GM12875 (cell line): Measurements from ENCODE around the gene GAS5.
A peak's percentile ranks its signal among the peaks of the same experiment; 100 is the strongest.

Experiments used
- H3K4me3 ChIP-seq: one replicate; pipeline ENCODE4 v1.5.1; 2011; ENCODE audit warnings: low read depth, low read length, control low read depth
- CTCF ChIP-seq: IDR thresholded peaks from 2 replicates; pipeline ENCODE4 v1.5.1; 2011; ENCODE audit warnings: low read depth, mild to moderate bottlenecking, control low read depth, inconsistent platforms, low read length, moderate library complexity, borderline replicate concordance; ENCODE audit not compliant: insufficient read depth

GAS5 gene

DNA sequence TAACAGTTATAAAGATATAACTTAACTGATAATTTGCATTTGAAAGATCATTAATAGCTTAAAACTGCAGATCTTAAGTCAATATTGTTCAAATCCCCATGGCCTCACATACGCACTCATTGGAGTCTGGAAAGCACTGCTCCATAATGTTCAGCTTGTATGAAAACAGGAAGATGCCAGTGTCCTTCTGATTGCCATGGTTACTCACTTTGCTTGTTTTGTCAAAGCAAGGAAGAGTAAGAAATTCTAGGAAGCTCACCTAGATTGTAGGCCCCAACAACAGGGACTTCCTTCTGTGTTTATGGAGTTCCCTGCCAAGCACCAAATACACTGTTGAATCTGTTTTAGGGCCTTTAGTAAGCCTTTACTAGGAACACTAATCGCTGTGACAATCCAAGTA is 10.9 kb downstream of the GAS5 start:
- TF ChIP-seq CTCF: no peak
- H3K4me3 ChIP-seq: no peak overlapping the region

- TF ChIP-seq CTCF: no peak
Observed at GRCh38 chr1:173856014-173856413, 11.8 kb downstream of the GAS5 start.

GRCh38 chr1:173853074-173853473 is 14.7 kb downstream of the GAS5 start:
- no peak overlapping the region for H3K4me3 ChIP-seq
- TF ChIP-seq CTCF: no peak

More at GRCh38 chr1:173856014-173856413, 11.8 kb downstream of the GAS5 start:
- no peak overlapping the region for H3K4me3 ChIP-seq

- no peak overlapping the region for H3K4me3 ChIP-seq
- no peak for TF ChIP-seq CTCF
Observed at GRCh38 chr1:173852105-173852504, 15.7 kb downstream of the GAS5 start.

DNA sequence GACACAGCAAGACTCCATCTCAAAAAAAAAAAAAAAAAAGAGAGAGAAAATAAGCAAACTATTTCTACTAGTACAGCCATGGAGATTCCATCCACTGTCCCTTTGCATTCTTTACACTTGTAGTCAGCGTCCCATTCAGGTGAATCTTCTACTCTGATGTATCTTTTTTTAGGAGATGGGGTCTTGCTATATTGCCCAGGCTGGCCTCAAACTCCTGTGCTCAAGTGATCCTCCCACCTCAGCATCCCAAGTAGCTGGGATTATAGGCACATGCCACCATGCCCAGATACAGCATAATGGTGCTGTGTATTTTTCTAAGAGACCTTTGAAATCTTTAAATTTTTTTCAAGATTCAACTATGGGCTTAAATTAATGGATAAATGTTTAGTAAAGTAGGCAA is 35.0 kb downstream of the GAS5 start:
- TF ChIP-seq CTCF: no peak
- no peak overlapping the region for H3K4me3 ChIP-seq

DNA sequence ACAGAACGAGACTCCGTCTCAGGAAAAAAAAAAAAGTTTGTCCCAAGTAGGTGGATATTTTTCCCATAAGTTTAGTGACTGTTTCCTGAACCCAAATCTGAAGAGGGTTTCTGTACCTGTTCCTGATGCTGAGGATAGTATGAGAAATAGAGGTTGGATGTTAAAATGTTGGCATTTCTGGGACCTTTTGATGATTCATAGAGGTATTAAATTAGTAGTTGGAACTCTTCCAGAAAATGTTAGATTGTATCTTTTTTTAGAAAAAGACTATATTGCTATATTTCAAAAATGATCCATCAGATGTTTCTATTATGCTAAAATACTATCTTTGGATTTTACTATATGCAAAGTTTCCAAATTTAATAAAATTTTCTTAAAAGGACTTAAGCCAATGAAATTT is 40.2 kb downstream of the GAS5 start:
- H3K4me3 ChIP-seq: no peak overlapping the region
- TF ChIP-seq CTCF: no peak

DNA sequence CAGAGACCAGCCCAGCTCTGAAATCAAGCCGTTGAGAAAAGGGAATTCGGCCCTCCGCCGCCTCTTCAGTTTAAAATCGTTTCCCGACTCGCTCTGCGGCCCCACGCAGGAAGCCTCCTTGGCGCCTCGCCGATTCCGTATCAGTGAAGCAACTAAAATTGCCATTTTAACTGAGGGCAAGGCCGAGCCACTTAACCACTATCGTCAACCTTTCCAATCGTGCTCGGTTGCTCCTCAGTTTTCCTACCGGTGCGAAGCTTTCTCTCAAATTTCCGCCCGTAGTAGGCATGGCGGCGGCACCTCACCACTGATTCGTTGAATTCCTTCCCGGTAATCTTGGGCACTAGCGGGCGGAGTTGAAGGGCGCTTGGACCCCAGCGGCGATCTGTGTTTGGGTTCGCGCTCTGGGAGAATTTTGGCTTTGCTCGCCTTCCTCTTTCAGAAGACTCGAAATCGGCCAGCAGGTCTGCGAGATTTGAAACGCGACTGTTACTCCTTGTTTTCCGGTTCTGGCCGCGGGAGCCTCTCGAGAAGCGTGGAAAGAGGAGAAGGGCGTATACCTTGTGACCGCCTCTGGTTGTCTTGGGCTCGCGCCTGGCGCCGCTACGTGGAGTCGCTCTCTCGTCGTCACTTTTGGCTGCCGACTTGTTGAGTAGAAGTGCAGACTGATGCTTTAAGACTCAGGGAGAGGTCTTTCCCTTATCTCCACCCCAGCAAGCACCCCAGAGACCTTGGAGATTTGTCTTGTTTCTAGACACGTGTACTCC is 43.3 kb downstream of the GAS5 start, which contains the start of the genes CENPL and DARS2:
CENPL (minus strand) TSS at position 569 of the 767 bp plus-strand sequence. CDS start 13,584 bp downstream, outside the sequence.
DARS2 (plus strand) TSS at position 359 of the 767 bp plus-strand sequence. CDS start 557 bp downstream, outside the sequence.
- no peak for TF ChIP-seq CTCF
- H3K4me3 ChIP-seq: peak within 1 kb of the TSS; percentile 63
